ENCODE data around the gene ZDHHC14. TPM values are rescaled to one million over a fixed set of nuclear protein-coding genes. Genes with fewer than 3 reads are reported as not detected.

ZDHHC14 gene
- total and polyA plus RNA-seq, 8 donors, result 8.2 to 33.2 (median 25.8) TPM

- intact Hi-C loops (cut with DNase I), result no loop called here
- no peak overlapping the region for H3K27ac ChIP-seq
- no peaks in the 10 kb centered on the region for H3K27me3 ChIP-seq
- DNase-seq, result peak in 1 of 4 donors; percentile 15
- H3K36me3 ChIP-seq, result no peaks in the 10 kb centered on the region
- no peak overlapping the region for H3K4me3 ChIP-seq
- peak; percentile 93 for ATAC-seq
- TF ChIP-seq, protein P1, sequence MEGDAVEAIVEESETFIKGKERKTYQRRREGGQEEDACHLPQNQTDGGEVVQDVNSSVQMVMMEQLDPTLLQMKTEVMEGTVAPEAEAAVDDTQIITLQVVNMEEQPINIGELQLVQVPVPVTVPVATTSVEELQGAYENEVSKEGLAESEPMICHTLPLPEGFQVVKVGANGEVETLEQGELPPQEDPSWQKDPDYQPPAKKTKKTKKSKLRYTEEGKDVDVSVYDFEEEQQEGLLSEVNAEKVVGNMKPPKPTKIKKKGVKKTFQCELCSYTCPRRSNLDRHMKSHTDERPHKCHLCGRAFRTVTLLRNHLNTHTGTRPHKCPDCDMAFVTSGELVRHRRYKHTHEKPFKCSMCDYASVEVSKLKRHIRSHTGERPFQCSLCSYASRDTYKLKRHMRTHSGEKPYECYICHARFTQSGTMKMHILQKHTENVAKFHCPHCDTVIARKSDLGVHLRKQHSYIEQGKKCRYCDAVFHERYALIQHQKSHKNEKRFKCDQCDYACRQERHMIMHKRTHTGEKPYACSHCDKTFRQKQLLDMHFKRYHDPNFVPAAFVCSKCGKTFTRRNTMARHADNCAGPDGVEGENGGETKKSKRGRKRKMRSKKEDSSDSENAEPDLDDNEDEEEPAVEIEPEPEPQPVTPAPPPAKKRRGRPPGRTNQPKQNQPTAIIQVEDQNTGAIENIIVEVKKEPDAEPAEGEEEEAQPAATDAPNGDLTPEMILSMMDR (IDR thresholded peaks at IDR 0.05), result no peak
- no peaks in the 10 kb centered on the region for H3K9me3 ChIP-seq
- H3K4me1 ChIP-seq, result peaks cover 1 to 3% of the 10 kb centered on the region in 2 donors
Measured at GRCh38 chr6:157602521-157603295, 221.7 kb downstream of the ZDHHC14 start.

DNA sequence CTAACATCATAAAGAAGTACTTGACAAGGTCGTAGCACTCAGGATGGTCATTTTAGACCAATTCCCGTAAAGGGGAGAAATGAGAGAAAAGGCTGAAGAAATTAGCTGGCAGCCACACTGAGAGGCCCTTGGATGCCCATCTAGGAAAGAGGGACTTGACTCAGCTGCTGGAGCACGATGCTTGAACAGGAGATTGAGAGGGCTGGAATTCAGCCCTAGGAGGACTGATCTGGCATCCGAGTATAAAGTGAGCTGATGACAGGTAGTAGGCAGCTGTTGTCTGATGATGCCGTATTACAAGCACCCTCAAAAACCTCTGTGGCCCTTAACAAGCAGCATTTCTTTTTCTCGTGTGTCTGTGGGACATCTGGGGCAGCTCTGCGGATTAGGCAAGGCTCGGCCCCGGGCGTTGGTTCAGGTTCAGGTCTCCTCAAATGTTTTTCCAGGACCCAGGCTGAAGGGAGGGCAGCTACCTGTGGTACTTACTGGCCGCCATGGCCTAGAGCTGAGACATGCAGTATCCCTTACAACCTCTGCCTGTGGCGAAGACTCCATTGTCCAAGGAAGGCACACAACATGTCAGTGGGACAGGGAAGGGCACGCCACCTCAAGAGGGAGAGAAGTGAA lies 222.4 kb downstream of the ZDHHC14 start:
- DNase-seq (no peak), ATAC-seq (peak; percentile 86)
- TF ChIP-seq, protein P1 (IDR thresholded peaks at IDR 0.05), result no peak
- Histone ChIP-seq H3K36me3 (no peaks in the 10 kb centered on the region), H3K27me3 (no peaks in the 10 kb centered on the region), H3K9me3 (no peaks in the 10 kb centered on the region), H3K4me1 (no peaks in the 10 kb centered on the region), H3K4me3 (no peak overlapping the region), H3K27ac (no peak overlapping the region)
- intact Hi-C loops (cut with DNase I), result no loop called here

DNA sequence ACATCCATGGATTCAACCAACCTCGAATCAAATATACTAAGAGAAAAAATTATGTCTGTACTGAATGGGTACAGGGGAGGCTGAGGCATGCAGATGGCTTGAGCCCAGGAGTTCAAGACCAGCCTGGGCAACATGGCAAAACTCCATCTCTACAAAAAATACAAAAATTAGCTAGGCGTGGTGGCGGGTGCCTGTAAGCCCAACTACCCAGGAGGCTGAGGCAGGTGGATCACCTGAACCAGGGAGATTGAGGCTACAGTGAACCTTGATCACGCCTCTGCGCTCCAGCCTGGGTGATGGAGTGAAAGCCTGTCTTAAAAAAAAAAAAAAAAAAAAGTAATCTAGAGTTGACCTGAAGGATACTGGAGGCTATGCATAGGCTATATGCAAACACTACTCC lies 223.0 kb downstream of the ZDHHC14 start:
- TF ChIP-seq, protein P1 (IDR thresholded peaks at IDR 0.05), result no peak
- H3K9me3 ChIP-seq, result no peaks in the 10 kb centered on the region
- intact Hi-C loops (cut with DNase I), result no loop called here
- no peaks in the 10 kb centered on the region for H3K36me3 ChIP-seq
- H3K4me1 ChIP-seq, result no peaks in the 10 kb centered on the region
- ATAC-seq, result no peak
- H3K27ac ChIP-seq, result no peak overlapping the region
- DNase-seq, result no peak
- H3K4me3 ChIP-seq, result no peak overlapping the region
- no peaks in the 10 kb centered on the region for H3K27me3 ChIP-seq

- H3K27me3 ChIP-seq, result no peaks in the 10 kb centered on the region
- no peak overlapping the region for H3K4me3 ChIP-seq
- TF ChIP-seq, protein P1 (IDR thresholded peaks at IDR 0.05), result no peak
- H3K27ac ChIP-seq, result no peak overlapping the region
- no peaks in the 10 kb centered on the region for H3K4me1 ChIP-seq
- intact Hi-C loops (cut with DNase I), result no loop called here
- no peaks in the 10 kb centered on the region for H3K9me3 ChIP-seq
- H3K36me3 ChIP-seq, result no peaks in the 10 kb centered on the region
- ATAC-seq (no peak), DNase-seq (no peak)
Measured at GRCh38 chr6:157604816-157605215, 223.8 kb downstream of the ZDHHC14 start.

DNA sequence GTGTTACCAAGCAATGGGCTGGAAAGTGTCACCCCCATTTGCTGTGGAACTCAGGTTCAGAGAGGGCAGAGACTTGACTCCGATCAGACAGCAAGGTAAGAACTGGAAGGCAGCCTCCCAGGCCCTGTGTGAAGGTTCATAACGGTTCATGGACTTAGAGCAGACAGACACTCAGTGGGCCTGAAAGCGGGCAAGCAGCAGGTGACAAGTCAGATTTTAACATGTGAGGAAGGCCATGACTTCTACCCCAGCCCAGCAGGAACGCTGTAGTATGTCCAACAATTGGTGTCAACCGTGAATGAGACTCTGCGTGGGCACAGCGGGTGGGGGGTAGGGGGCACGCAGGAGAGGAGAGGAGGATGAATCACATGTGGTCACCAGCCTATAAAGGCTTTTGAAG lies 224.5 kb downstream of the ZDHHC14 start:
- TF ChIP-seq, protein P1 (IDR thresholded peaks at IDR 0.05), result no peak
- ATAC-seq (no peak), DNase-seq (no peak)
- Histone ChIP-seq H3K9me3 (no peaks in the 10 kb centered on the region), H3K4me1 (no peaks in the 10 kb centered on the region), H3K36me3 (no peaks in the 10 kb centered on the region), H3K4me3 (no peak overlapping the region), H3K27me3 (no peaks in the 10 kb centered on the region), H3K27ac (no peak overlapping the region)
- intact Hi-C loops (cut with DNase I), result no loop called here

Measured in left lung (tissue), 10 donors.